ENCODE data around the gene CEP170B. TPM values are rescaled to one million over a fixed set of nuclear protein-coding genes. Genes with fewer than 3 reads are reported as not detected.

CEP170B gene
- total RNA-seq, 1 donor from 2014 or later = 55.4 TPM

DNA sequence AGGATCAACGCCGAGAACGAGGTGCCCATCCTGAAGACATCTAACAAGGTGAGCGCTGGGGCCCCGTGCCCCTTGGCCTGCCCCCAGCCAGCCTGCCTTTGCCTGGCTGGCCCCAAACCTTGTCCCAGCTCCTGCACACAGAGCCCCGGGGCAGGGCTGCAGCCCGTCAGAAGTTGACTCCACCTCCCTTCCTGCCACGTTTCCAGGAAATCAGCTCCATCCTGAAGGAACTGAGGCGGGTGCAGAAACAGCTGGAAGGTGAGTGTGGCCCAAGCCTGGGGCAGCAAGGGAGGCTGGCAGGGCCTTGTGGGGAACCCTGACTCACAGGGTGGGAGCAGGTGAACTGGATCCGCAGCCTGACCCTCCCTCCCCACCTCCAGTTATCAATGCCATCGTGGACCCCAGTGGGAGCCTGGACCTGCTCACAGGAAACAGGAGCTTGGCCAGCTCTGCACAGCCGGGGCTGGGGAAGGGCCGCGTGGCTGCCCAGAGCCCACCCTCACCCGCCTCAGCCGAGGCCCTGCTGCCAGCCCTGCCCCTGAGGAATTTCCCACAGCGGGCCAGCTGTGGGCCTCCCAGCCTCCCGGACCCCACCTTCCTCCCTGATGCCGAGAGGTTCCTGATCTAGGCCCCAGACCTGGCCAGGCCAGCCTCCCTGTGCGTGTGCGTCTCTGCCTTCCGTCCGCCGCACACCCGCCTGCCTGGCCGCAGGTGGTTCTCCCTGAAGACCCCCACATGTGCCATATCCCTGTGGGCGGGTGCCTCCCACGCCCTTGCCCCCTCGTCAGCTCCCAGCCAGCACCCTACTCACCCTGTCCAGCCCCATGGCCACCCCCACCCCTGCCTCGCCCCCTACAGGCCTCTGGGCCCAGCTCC, 29.5 kb downstream of the CEP170B start:
- Mint-ChIP-seq H3K36me3 (ENCODE audit: low read depth, unreplicated experiment) (peaks cover 5% of the 10 kb centered on the region), H3K9me3 (ENCODE audit: unreplicated experiment) (no peaks in the 10 kb centered on the region), H3K4me1 (ENCODE audit: low read depth, unreplicated experiment) (no peaks in the 10 kb centered on the region), H3K27me3 (ENCODE audit: low read depth, unreplicated experiment) (peaks cover under 1% of the 10 kb centered on the region), H3K27ac (ENCODE audit: unreplicated experiment) (no peak overlapping the region), H3K4me3 (ENCODE audit: unreplicated experiment) (no peak overlapping the region)
- Histone ChIP-seq H3K4me1 (ENCODE audit: insufficient read depth, low read length) (no peaks in the 10 kb centered on the region), H3K79me2 (ENCODE audit: insufficient read depth, low read length) (no peaks in the 10 kb centered on the region), H3K9me3 (ENCODE audit: insufficient read depth, low read depth, low read length) (no peaks in the 10 kb centered on the region), H3K27me3 (ENCODE audit: insufficient read depth, low read length) (no peaks in the 10 kb centered on the region), H3K4me2 (ENCODE audit: low read length) (no peak overlapping the region), H2AFZ (ENCODE audit: low read depth, low read length) (no peak overlapping the region), H3K36me3 (ENCODE audit: insufficient read depth, low read length) (no peaks in the 10 kb centered on the region), H3K27ac (ENCODE audit: low read depth, low read length) (no peak overlapping the region), H4K20me1 (ENCODE audit: insufficient read depth, low read length) (peaks cover 9% of the 10 kb centered on the region), H3K4me3 (ENCODE audit: insufficient read depth, low read depth, low read length) (no peak overlapping the region), H3K9ac (ENCODE audit: low read length) (no peak overlapping the region)
- no peak for FAIRE-seq
- DNase-seq (ENCODE audit: low read depth) = no peak
- TF ChIP-seq, protein P1, sequence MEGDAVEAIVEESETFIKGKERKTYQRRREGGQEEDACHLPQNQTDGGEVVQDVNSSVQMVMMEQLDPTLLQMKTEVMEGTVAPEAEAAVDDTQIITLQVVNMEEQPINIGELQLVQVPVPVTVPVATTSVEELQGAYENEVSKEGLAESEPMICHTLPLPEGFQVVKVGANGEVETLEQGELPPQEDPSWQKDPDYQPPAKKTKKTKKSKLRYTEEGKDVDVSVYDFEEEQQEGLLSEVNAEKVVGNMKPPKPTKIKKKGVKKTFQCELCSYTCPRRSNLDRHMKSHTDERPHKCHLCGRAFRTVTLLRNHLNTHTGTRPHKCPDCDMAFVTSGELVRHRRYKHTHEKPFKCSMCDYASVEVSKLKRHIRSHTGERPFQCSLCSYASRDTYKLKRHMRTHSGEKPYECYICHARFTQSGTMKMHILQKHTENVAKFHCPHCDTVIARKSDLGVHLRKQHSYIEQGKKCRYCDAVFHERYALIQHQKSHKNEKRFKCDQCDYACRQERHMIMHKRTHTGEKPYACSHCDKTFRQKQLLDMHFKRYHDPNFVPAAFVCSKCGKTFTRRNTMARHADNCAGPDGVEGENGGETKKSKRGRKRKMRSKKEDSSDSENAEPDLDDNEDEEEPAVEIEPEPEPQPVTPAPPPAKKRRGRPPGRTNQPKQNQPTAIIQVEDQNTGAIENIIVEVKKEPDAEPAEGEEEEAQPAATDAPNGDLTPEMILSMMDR (IDR thresholded peaks at IDR 0.05; ENCODE audit: insufficient read depth, low read depth, low read length) = no peak
- TF ChIP-seq EZH2 (IDR thresholded peaks at IDR 0.05; ENCODE audit: insufficient read depth, low read length) = no peak

DNA sequence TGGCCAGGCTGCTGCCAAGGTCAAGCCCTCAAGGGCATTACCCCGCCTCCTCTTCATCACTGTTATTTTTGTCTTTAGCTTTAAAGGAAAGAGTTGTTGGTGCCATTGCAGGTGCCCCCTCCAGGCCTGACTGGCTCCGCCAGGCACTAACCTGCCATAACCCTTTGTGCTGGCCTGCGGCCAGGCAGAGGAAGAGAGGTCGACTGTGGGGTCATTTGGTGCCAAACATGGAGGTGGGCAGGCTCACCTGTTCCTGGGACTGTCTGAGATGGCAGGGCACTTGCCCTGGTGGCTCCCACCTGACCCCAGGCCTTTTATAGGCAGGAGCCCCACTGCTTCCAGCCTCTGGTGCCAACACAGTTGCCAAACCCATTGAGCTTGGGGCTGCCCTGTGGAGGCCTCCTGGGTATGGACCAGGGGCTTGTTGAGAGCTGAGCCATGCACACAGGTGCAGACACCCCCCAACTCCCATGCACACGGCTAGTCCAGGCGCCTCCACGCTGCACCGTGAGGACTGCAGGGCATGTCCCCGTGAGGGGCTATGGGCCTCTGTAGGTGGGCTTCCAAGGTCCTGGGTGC, 30.2 kb downstream of the CEP170B start:
- Histone ChIP-seq H3K27ac (ENCODE audit: low read depth, low read length) (no peak overlapping the region), H2AFZ (ENCODE audit: low read depth, low read length) (no peak overlapping the region), H3K9ac (ENCODE audit: low read length) (no peak overlapping the region), H3K4me3 (ENCODE audit: insufficient read depth, low read depth, low read length) (no peak overlapping the region), H4K20me1 (ENCODE audit: insufficient read depth, low read length) (peaks cover 9% of the 10 kb centered on the region), H3K4me1 (ENCODE audit: insufficient read depth, low read length) (no peaks in the 10 kb centered on the region), H3K79me2 (ENCODE audit: insufficient read depth, low read length) (no peaks in the 10 kb centered on the region), H3K9me3 (ENCODE audit: insufficient read depth, low read depth, low read length) (no peaks in the 10 kb centered on the region), H3K4me2 (ENCODE audit: low read length) (no peak overlapping the region), H3K27me3 (ENCODE audit: insufficient read depth, low read length) (no peaks in the 10 kb centered on the region), H3K36me3 (ENCODE audit: insufficient read depth, low read length) (no peaks in the 10 kb centered on the region)
- Mint-ChIP-seq H3K9me3 (ENCODE audit: unreplicated experiment) (no peaks in the 10 kb centered on the region), H3K4me1 (ENCODE audit: low read depth, unreplicated experiment) (no peaks in the 10 kb centered on the region), H3K27ac (ENCODE audit: unreplicated experiment) (no peak overlapping the region), H3K4me3 (ENCODE audit: unreplicated experiment) (no peak overlapping the region), H3K36me3 (ENCODE audit: low read depth, unreplicated experiment) (peaks cover 5% of the 10 kb centered on the region), H3K27me3 (ENCODE audit: low read depth, unreplicated experiment) (peaks cover 4% of the 10 kb centered on the region)
- DNase-seq (ENCODE audit: low read depth) = no peak
- TF ChIP-seq EZH2 (IDR thresholded peaks at IDR 0.05; ENCODE audit: insufficient read depth, low read length) = no peak
- TF ChIP-seq, protein P1 (IDR thresholded peaks at IDR 0.05; ENCODE audit: insufficient read depth, low read depth, low read length) = no peak
- no peak for FAIRE-seq

Data from astrocyte (in vitro differentiated cells and primary cell).